ENCODE data around the gene PRODH2. TPM values are rescaled to one million over a fixed set of nuclear protein-coding genes. Genes with fewer than 3 reads are reported as not detected.
A peak's percentile ranks its signal among the peaks of the same experiment; 100 is the strongest.

The PRODH2 gene
- polyA plus RNA-seq, 2 of the 4 experiments (the other 2 are of a cell fraction): 0.92 to 1.0 TPM

GRCh38 chr19:35828692-35829301 is 16.2 kb upstream of the PRODH2 start (continued):
- TF ChIP-seq RAD21 (conservative IDR thresholded peaks at IDR 0.05 in 1 of 2, IDR thresholded peaks at IDR 0.05 in 1 of 2) (no peak), TFCP2L1 (CRISPR knock-in tag; IDR thresholded peaks at IDR 0.05) (0 out of 2 replicates have a peak, but pooled peaks have one; percentile 49), E2F6 (IDR thresholded peaks at IDR 0.05; ENCODE audit: borderline replicate concordance, low read depth) (no peak), HOXA7 (CRISPR knock-in tag; IDR thresholded peaks at IDR 0.05) (no peak), MAFK (IDR thresholded peaks at IDR 0.05; ENCODE audit: partially characterized antibody) (no peak), NPAS2 (CRISPR knock-in tag; IDR thresholded peaks at IDR 0.05; ENCODE audit: borderline replicate concordance) (no peak), ATOH8 (CRISPR knock-in tag; IDR thresholded peaks at IDR 0.05; ENCODE audit: low read depth) (0 out of 2 replicates have a peak, but pooled peaks have one; percentile 33), FOSB (CRISPR knock-in tag; IDR thresholded peaks at IDR 0.05) (no peak; the same call in 1 of the 2 replicates), ELK1 (IDR thresholded peaks at IDR 0.05; ENCODE audit: low read depth, low read length) (no peak), ZNF302 (CRISPR knock-in tag; IDR thresholded peaks at IDR 0.05) (no peak), HOXB5 (CRISPR knock-in tag; IDR thresholded peaks at IDR 0.05) (no peak)

- ATAC-seq (no peak), FAIRE-seq (no peak), DNase-seq (ENCODE audit: low read depth in 1 of 2, low spot score in 1 of 2) (no peak)
- no peak overlapping the region for H3K4me3 ChIP-seq
- no peaks in the 10 kb centered on the region for H3K4me1 ChIP-seq
- WGBS (ENCODE audit: missing lambda C conversion rate): 23% methylated on average over 5 of the region's 5 CpGs
- no peaks in the 10 kb centered on the region for H3K9me3 ChIP-seq
- TF ChIP-seq HDAC2 (IDR thresholded peaks at IDR 0.05) (no peak), HES2 (IDR thresholded peaks at IDR 0.05) (no peak), CEBPB (IDR thresholded peaks at IDR 0.05) (no peak), CHD4 (IDR thresholded peaks at IDR 0.05; ENCODE audit: borderline replicate concordance) (no peak), BCL3 (IDR thresholded peaks at IDR 0.05) (no peak), CHD2 (IDR thresholded peaks at IDR 0.05; ENCODE audit: low read length, partially characterized antibody) (no peak), KDM5A (IDR thresholded peaks at IDR 0.05) (no peak), HOXB13 (CRISPR knock-in tag; IDR thresholded peaks at IDR 0.05; ENCODE audit: low read depth) (no peak), HOXB5 (CRISPR knock-in tag; IDR thresholded peaks at IDR 0.05) (no peak), JUNB (IDR thresholded peaks at IDR 0.05) (no peak), BHLHE40 (IDR thresholded peaks at IDR 0.05; ENCODE audit: low read depth, low read length) (no peak), POLR2A (IDR thresholded peaks at IDR 0.05; ENCODE audit: low read length) (no peak)
- no peak overlapping the region for H3K27ac ChIP-seq
- CTCF ChIA-PET: interaction anchor here (1.4 to 1.6 kb wide), 2 partner anchors 10 to 13 kb away, joined by 4 to 5 read pairs; no protein-coding TSS in a partner anchor
- POLR2A ChIA-PET: no interaction called here
- H3K4me2 ChIP-seq: no peak overlapping the region
Observed at GRCh38 chr19:35824150-35824549, 11.5 kb upstream of the PRODH2 start.

Data from A549 (cell line).